SU-DHL-6 (cell line): Measurements from ENCODE around the gene WWOX.

ENCODE experiments used
- CTCF ChIP-seq: fragments of 200-600 bp; sonication (generic); IDR thresholded peaks from one replicate; pipeline ENCODE4 v1.5.1; 2017; ENCODE audit warnings: antibody characterized with exemption, mild to moderate bottlenecking, low read length, moderate library complexity; ENCODE audit not compliant: insufficient read depth, poor library complexity, severe bottlenecking
- EZH2phosphoT487 ChIP-seq: fragments of 200-600 bp; sonication (generic), shearing (Covaris generic); conservative IDR thresholded peaks from 2 replicates; pipeline ENCODE4 v1.6.1; 2018; ENCODE audit warnings: mild to moderate bottlenecking, antibody characterized with exemption, low read length, moderate library complexity, mixed read lengths

GRCh38 chr16:78094998-78095397, 4.5 kb upstream of the WWOX start:
- TF ChIP-seq CTCF (no peak), EZH2phosphoT487 (no peak)
